Activated CD8-positive, alpha-beta memory T cell treated with anti-CD3 and anti-CD28 coated beads for 48 hours (primary cell): Measurements from ENCODE around the gene ST6GALNAC6.
A peak's percentile ranks its signal among the peaks of the same experiment; 100 is the strongest.

Experiments
- DNase-seq, 3 experiments: peaks; one replicate each; pipeline ENCODE4 v3.0.0-alpha.2; 2020; ENCODE audit warnings: low read depth in 2 of 3, low spot score in 2 of 3

ST6GALNAC6 gene

DNA sequence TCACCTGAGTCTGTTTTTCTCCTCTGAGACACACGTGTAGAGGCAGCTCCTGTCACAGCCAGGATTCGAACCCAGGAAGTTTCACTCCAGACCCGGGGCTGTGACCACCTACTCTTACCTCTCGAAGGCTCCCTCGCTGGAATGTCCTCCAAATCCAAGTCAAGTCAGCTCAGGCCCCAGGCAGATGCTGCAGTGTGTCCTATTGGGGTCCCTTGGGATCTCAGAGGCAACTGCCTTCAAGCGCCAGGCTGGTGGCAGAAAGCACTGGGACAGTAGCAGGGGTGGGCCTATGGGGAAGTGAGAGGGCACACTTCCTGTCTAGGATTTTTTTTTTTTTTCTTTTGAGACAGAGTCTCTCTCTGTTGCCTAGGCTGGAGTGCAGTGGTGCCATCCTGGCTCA, 18.2 kb upstream of the ST6GALNAC6 start:
- no peak for DNase-seq

GRCh38 chr9:127916720-127917581, 17.5 kb upstream of the ST6GALNAC6 start, which contains the start of gene ST6GALNAC4:
ST6GALNAC4 (minus strand) TSS chr9:127917041; CDS start chr9:127916419, 622 bp downstream.
- DNase-seq: peak; percentile 93 to 94 (median 94)

- DNase-seq: no peak
Observed at GRCh38 chr9:127915801-127916719, 16.7 kb upstream of the ST6GALNAC6 start.

GRCh38 chr9:127915325-127915752, 15.9 kb upstream of the ST6GALNAC6 start:
- DNase-seq: no peak

GRCh38 chr9:127913682-127914081, 14.3 kb upstream of the ST6GALNAC6 start:
- DNase-seq: no peak

GRCh38 chr9:127912882-127913281, 13.5 kb upstream of the ST6GALNAC6 start:
- no peak for DNase-seq

- DNase-seq: no peak
Observed at GRCh38 chr9:127912296-127912695, 12.9 kb upstream of the ST6GALNAC6 start.

DNA sequence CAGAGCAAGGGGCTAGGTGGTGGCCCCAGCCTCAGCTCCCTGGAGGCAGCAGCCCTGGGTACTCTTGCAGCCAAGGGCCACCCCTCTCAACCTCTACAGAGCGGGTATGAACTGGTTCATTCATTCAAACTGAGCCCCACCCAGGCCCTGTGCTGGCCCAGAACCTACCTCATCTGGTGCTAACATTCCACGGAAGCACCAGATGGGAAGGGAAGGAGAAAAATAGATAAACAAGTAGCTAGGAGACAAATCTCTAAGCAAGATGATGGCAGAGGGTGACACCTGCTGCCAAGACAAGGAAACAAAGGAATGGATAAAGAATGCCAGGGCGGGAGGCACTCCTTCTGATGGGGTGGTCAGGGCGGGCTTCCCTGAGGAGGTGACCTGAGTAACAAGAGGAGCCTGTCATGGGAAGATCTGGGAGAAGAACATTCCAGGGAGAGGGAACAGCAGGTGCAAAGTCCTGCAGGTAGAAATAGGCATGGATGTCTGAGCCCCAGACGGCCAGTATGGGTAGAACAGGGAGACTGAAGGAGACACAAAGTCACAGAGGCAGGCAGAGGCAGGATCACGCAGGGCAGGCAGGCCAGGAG, 11.3 kb upstream of the ST6GALNAC6 start:
- no peak for DNase-seq

DNA sequence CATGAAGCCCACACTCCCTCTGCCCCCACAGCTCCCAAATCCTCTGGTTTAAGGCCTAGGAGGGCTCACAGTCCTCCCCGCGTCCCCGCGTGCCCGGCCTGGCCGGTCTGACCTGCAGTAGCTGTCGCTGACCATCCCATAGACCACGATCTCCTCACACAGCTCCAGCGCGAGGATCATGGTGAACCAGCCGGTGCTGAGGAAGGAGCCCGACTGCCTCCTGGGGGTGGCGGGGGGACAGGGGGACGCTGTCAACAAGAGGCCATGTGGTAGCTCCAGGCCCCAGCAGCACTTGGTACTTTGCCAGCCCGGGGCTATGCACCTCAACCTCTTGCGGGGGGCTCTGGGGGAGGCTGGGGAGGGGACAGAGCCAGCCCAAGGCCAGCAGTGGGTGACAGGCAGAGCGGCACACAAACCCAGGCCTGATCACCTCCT, 10.5 kb upstream of the ST6GALNAC6 start:
- DNase-seq: no peak

DNA sequence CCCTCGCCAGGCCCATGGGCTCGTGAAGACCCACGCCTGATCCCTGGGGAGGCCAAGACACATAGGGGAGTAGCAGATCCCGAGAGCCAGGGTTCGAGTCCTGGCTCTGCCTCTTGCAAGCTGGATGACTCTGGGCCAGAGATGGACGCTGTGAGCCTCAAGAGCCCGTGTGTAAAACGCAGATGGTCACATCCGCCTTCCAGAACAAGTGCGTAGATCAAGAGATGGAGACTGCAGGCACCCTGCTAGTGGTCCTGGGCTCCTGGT, 9.2 kb upstream of the ST6GALNAC6 start:
- no peak for DNase-seq

DNA sequence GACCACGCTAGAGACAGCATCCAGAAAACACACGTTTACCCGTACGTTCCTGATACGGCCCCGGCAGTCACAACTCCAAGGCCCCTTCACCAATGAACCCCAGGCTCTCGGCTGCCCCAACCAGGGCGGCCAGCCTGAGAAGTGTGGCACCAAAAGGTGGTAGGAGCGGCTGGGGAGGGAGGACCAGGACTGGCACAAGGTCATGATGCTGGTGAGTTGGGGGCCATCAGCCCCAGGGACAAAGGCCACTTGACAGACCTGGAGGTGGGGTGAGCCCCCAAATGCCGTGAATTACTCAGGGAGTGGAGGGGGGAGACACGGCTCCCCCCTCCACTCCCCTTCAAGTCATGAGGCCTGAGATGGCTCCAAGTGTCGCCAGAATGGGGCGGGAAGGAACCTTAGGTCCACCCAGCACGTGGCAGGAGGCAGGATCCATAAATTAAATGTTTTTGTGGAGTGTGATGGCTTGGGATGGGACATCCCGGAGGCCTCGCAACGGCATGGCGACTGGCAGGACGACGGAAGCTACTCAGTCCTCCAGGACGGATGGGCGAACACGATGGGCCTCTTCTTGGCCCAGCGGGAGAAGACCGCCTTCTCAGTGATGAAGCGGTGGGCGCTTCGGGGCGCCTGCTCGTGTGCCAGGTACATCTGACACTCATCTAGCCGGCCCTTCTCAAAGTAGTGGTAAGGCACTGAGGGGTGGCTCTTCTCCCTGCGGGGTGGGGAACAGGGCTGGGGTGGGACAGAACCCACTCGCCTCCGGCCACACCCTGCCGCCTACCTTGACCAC, 8.7 kb upstream of the ST6GALNAC6 start:
- no peak for DNase-seq

DNA sequence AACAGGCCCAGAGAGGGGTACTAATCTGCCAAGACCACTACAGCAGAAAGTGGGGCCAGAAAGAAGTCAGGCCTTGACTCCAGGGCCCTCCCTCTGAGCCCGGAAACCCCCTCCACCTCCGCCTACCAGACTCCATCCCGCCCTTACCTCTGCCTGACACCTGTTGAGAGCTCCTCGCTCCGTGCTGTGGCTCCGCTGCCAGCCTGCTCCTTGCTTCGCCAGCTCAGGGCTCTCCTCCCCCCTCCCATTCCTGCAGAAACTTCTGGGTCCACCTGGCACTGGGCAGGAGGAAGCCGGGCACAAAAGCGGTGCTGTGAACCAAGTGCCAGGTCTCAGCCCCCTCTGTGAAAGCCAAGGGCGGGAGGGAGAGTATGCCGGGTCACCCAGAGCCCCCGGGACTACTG, 6.4 kb upstream of the ST6GALNAC6 start:
- DNase-seq: no peak

DNA sequence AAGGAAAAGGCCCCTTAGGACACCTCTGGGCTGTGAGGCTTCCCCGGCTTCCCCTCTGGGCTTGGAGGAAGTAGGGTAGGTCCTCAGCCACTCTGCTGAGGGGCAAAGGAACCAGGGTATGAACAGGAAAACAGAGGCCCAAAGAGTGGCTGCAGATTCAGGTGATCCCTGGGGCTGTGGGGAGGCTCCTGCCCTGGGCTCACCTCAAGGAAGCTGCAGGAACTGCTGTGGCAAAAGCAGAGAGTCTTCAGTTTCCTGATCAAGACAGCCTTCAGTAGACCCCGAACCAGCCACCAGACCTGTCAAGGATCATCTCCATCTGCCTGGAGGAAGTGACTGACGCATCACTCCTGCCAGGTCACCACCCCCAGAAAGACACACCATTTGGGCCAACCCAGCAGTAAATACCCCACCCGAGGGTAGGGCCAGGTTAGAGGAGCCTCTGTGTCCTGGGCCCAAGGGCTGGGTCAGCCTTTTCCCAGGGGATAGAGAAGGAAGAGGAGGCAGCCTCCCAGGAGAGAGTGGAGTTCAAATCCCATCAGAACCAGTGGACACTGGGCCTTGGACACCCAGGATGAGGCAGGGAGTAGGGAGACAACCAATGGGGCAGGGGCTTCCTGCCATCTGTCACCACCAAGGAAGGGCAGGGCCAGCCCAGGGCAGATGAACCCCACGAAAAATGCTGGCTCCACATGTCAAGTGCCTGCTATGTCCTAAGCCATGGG, 5.8 kb upstream of the ST6GALNAC6 start:
- no peak for DNase-seq

GRCh38 chr9:127904561-127905003, 5.2 kb upstream of the ST6GALNAC6 start:
- no peak for DNase-seq

DNA sequence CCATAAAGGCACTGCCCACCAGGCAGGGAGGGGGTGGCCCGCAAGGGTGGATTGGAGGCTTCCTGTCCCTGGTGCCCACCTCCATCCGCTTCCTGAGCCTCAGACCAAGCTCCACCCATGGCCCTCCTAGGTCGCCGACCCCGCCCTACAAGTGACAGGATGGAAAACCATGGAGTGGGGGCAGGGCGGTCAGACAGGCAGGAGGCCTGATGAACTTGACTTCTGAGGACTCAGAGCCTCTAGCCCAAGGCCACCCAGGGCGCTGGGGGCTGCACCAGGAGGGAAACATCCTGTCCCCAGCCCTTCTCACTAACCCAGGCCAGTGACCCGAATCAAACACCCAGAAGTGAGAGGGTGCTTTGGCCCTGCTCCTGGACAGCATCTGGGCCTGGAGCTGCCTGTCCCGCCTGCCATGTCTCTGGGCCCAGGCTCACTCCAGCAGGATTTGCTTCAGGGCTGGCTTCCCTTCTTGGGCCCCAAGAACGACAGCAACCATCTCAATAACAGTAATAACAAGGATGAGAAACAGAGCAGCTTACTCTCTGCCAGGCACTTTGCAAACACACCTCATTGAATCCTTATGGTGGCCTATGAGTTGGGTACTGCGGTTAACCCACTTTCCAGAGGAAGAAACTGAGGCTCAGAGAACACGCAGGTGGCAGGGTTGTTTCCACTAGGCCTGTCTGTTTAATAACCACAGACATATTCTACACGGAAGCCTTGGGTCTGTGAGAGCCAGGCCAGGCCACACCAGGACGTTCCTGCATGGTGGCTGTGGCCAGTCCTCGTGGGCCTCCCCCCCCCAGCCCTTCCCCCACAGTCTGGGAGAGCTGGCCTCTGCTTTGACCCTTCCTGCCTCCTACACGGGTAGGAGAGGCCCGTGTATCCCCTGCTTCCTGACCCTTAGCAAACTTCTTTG, 4.4 kb upstream of the ST6GALNAC6 start:
- peak in 2 of 3 experiments; percentile 74 to 75 for DNase-seq

GRCh38 chr9:127898433-127899127, 823 bp downstream of the ST6GALNAC6 start:
- no peak for DNase-seq

DNA sequence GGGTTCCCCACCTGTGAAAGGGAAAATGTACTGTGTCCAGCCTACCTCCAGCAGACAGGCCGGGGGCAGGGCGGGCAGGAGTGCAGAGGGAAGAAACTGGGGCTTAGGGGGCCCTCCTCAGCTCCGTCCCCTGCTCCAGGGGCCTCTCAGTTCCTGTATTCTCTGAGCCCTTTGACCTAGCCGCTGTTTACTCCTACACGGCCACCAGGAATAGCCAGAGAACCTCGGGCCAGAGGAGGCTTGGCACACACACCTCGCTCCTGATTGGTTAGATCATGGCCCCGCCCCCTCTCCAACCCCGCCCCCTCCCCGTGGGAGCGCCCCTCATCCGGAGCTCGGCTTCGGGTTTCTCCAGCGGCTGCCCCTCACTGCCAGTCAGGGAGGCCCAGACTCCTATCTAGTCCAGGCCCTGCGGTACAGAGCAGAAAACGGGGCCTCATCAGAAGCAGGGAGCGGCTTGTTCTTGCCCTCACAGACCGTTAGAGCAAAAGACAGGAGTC, 2.2 kb downstream of the ST6GALNAC6 start:
- no peak for DNase-seq
